ENCODE measurements around the gene FUT9.

The FUT9 gene

DNA sequence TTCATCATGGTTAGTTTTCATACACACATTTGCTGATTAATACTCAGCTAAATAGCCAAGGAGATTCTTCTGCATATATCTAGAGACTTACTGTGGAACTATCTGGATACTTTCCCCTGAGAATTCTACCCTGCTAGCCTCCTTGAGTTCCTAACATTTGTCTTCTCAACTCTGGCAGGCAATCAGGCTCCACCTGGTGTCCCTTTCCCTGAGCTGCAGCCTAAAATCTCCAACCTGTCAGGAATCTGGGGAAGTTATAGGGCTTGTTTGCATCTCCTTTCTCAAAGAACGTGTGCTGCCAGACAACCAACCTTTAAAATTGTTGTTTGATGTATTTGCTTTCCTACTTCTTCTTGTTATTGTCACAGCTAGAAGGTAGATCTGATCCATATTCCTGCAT, 73.4 kb downstream of the FUT9 start:
- H3K4me3 ChIP-seq (ENCODE audit: low read depth, low read length), result no peak overlapping the region
- TF ChIP-seq, protein P1, sequence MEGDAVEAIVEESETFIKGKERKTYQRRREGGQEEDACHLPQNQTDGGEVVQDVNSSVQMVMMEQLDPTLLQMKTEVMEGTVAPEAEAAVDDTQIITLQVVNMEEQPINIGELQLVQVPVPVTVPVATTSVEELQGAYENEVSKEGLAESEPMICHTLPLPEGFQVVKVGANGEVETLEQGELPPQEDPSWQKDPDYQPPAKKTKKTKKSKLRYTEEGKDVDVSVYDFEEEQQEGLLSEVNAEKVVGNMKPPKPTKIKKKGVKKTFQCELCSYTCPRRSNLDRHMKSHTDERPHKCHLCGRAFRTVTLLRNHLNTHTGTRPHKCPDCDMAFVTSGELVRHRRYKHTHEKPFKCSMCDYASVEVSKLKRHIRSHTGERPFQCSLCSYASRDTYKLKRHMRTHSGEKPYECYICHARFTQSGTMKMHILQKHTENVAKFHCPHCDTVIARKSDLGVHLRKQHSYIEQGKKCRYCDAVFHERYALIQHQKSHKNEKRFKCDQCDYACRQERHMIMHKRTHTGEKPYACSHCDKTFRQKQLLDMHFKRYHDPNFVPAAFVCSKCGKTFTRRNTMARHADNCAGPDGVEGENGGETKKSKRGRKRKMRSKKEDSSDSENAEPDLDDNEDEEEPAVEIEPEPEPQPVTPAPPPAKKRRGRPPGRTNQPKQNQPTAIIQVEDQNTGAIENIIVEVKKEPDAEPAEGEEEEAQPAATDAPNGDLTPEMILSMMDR (conservative IDR thresholded peaks at IDR 0.05; ENCODE audit: low read depth, low read length), result peak; percentile 8

DNA sequence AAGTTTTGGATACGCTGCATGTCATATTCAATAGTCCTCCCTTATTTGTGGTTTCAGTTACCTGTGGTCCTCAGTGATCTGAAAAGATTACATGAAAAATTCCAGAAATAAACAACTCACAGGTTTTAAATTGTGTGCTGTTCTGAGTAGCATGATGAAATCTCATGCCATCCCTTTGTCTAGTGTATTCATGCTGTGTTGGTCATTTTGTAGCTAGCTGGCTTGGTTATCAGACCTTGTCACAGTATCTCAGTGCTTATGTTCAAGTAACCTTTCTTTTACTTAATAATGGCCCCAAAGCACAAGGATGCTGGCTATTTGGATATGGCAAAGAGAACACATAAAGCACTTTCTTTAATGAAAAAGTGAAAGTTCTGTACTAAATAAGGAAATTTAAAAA, 78.3 kb downstream of the FUT9 start:
- DNase-seq (ENCODE audit: low read depth), result no peak
- no peak overlapping the region for H3K4me3 ChIP-seq (ENCODE audit: low read depth, low read length)
- TF ChIP-seq, protein P1 (conservative IDR thresholded peaks at IDR 0.05; ENCODE audit: low read depth, low read length), result no peak

More for the DNA sequence above, 73.4 kb downstream of the FUT9 start:
- no peak for DNase-seq (ENCODE audit: low read depth)

DNA sequence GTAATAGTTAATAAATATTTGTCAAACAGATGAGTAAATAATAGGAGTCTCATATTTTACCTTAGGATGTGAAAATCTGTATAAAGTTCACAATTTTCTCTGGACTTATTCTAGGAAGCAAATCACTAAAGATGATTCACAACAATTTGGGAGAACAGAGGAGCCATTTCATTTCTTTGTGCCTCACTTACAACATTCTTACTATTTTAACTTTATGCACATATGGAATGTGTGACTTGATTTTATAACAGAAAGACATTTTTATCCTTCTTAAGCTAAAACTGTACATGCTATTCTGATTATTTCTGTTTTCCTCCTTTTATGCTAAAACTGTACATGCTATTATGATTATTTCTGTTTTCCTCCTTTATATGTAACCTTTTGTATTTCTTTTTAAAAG, 83.3 kb downstream of the FUT9 start:
- TF ChIP-seq, protein P1 (conservative IDR thresholded peaks at IDR 0.05; ENCODE audit: low read depth, low read length), result no peak
- DNase-seq (ENCODE audit: low read depth), result no peak
- no peak overlapping the region for H3K4me3 ChIP-seq (ENCODE audit: low read depth, low read length)

DNA sequence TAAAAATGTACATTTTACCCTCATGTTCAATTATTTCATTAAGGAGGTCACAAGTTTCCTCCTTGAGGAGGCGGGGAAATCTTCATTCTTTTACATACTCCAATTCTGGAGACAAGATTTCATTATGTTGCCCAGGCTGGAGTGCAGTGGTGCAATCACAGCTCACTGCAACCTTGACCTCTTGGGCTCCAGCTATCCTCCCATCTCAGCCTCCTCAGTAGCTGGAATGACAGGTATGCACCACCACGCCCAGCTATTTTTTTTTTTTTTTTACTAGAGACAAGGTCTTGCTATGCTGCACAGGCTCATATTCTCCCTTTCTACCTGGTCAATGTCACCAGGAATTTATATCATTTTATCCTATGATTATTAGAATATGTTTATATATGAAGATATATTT, 85.8 kb downstream of the FUT9 start:
- no peak for DNase-seq (ENCODE audit: low read depth)
- TF ChIP-seq, protein P1 (conservative IDR thresholded peaks at IDR 0.05; ENCODE audit: low read depth, low read length), result no peak

DNA sequence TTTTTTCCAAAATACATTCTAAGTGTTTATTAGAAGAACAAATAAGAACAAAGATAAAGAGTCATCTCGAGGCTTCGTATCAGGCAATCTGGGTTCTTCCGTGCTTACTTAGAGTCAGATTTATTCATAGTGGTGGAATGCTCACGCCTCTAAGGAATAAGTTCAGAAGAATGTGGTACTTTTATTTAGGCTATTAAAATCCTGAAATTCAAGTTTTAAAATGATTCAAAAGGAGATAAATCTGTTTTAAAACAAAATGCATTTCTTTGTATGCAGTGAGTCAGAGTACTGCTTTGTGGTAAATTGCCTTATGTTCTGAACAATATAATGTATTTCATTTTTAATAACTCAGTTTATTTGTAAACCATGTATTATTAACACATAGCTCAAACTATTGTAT, 89.1 kb downstream of the FUT9 start:
- no peak overlapping the region for H3K4me3 ChIP-seq (ENCODE audit: low read depth, low read length)
- DNase-seq (ENCODE audit: low read depth), result no peak
- TF ChIP-seq, protein P1 (conservative IDR thresholded peaks at IDR 0.05; ENCODE audit: low read depth, low read length), result no peak

More for the DNA sequence above, 85.8 kb downstream of the FUT9 start:
- H3K4me3 ChIP-seq (ENCODE audit: low read depth, low read length), result no peak overlapping the region

DNA sequence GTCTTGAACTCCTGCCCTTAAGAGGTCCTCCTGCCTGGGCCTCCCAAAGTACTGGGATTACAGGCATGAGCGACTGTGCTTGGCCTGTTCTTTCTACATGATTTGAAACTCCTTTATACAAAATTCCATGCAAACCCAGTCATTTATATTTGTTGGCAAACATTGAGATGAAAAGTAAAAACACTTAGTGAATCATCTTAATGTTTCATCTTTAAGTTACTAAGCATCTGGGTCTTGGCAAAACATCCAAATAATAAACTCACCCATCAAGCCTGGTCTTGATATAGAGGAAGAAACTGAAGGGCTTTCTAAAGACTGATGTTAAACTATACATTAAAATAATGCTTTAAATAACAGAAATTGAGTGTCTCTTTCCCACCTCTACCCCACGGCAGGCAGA, 95.1 kb downstream of the FUT9 start:
- TF ChIP-seq, protein P1 (conservative IDR thresholded peaks at IDR 0.05; ENCODE audit: low read depth, low read length), result no peak
- DNase-seq (ENCODE audit: low read depth), result no peak
- no peak overlapping the region for H3K4me3 ChIP-seq (ENCODE audit: low read depth, low read length)

DNA sequence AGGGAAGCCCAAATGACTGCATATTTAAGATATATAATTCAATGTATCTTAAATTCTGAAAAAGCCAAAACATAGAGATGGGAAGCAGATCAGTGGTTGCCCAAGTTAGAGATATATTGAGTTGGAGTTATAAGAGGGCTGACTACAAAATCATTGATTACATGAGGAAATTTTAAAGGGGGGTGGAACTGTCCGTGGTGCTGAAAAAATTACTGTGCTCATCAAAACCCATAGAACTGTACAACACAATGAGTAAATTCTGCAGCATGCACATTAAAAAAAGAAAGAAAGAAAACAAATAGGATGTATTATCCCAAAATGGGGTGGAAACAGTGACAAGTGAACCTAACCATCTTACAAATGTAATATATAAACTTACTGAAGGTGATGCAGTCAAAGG, 100.9 kb downstream of the FUT9 start:
- H3K4me3 ChIP-seq (ENCODE audit: low read depth, low read length), result no peak overlapping the region
- TF ChIP-seq, protein P1 (conservative IDR thresholded peaks at IDR 0.05; ENCODE audit: low read depth, low read length), result no peak
- DNase-seq (ENCODE audit: low read depth), result no peak

Data from choroid plexus epithelial cell (primary cell).